GM12875 (cell line): ENCODE data around the gene PNMA8A.

Experiments
- H3K4me3 ChIP-seq: one replicate; pipeline ENCODE4 v1.5.1; 2011; ENCODE audit warnings: low read depth, low read length, control low read depth
- CTCF ChIP-seq: IDR thresholded peaks from 2 replicates; pipeline ENCODE4 v1.5.1; 2011; ENCODE audit warnings: low read depth, mild to moderate bottlenecking, control low read depth, inconsistent platforms, low read length, moderate library complexity, borderline replicate concordance; ENCODE audit not compliant: insufficient read depth

PNMA8A gene

DNA sequence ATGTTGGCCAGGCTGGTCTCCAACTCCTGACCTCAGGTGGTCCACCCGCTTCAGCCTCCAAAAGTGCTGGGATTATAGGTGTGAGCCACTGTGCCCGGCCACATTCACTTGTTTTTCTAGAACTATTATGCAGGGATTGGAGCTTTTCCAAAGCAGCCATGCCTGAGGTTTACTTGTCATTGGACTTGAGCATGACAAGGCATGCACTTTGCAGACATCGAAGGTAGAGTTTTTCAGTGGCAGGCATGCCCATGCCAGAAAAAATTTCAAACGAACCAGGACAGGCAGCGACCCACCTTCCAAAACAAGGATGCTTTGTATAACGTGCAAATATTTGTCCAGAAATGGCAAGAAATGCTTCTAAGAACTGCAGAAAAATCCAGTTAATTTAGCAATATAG lies 17.7 kb downstream of the PNMA8A start:
- TF ChIP-seq CTCF = no peak
- H3K4me3 ChIP-seq = no peak overlapping the region

DNA sequence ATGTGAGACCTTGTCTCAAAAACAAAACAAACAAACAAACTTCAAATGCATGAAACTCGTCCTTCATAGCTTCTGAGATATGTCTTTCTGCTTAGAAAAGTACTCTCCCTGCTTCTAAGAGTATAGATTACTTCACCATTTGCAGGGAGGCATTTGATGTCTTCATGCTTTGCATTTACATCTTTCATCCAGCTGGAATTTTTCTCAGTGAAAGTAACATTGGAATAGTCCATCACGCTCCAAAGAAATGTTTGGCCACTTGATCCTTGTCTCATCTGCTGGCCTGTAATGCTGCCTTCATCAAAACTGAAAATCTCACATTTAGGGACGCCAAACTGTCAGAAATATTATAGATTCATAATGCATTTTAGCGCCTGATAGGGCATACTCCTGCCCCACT lies 19.2 kb downstream of the PNMA8A start:
- H3K4me3 ChIP-seq = no peak overlapping the region
- no peak for TF ChIP-seq CTCF

DNA sequence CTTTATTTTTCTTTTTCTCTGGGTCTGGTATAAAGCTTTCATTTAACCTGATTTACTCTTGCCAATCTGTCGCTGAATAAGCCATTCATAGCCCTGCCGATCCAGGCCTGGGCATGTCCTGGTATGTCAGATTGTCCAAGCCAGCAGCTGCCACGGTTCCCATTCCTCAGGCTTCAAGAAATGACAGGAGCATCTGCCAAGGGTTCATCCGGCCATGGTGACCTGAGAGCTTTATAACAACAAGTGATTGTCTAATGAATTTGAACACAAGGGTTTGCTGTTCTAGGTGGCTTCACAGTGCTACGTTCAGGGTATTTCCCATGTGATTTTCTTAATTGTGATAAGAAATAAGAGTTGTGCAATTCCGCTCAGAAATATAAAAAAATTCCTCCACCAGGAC lies 20.0 kb downstream of the PNMA8A start:
- no peak for TF ChIP-seq CTCF
- no peak overlapping the region for H3K4me3 ChIP-seq

DNA sequence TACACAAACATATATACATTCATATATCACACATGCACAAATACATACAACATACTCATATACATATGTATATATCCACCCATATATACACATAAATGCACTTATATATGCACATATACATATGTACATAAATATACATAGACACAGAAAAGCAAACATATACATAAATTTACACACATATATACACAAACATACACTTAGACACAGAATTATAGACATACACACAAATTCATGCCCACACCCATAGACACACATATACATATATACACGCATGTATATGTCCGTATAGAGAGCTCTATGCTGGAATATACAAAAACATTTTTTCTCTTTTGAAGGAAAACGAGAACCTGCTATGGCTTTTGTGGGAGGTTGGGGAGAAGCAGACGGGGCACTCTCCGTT lies 20.6 kb downstream of the PNMA8A start:
- H3K4me3 ChIP-seq = no peak overlapping the region
- no peak for TF ChIP-seq CTCF

DNA sequence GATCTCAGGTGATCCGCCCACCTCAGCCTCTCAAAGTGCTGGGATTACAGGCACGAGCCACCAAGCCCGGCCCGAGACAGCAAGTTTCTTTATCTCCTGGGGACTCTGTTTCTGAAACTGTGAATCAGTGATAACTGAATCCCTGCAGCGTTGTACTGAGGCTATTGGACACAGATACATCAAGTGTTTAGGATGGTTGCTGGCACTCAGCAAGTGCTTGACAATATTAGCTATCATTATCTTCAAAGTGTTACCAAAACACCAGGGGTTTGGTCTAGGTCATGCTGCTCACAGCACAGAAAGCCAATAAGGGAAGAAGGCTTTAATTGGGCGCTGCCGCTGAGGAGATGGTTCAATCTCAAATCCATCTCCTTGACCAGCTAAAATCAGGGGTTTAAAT lies 22.1 kb downstream of the PNMA8A start:
- no peak for TF ChIP-seq CTCF
- no peak overlapping the region for H3K4me3 ChIP-seq

GRCh38 chr19:46448601-46449000 lies 22.8 kb downstream of the PNMA8A start:
- no peak for TF ChIP-seq CTCF
- no peak overlapping the region for H3K4me3 ChIP-seq

DNA sequence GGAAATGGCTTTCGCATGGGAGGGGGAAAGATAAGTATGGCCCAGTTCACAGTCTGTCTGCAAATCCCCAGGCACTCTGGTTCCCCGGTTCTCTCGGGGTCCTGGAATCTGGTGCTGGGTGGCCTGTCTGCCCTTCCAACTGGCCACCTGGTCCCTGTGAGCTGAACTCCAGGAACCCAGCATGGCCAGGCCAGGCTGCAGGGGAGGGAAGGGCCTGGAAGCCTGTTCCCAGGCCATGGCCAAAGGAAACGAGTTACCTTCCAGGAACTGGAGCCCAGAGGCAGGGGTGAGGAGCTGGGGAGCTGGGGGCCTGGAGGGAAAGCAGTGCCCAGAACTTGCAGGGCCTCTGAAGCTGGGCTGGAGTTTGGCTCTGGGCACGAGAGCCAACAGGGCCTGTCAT lies 23.5 kb downstream of the PNMA8A start:
- TF ChIP-seq CTCF = no peak
- H3K4me3 ChIP-seq = no peak overlapping the region

DNA sequence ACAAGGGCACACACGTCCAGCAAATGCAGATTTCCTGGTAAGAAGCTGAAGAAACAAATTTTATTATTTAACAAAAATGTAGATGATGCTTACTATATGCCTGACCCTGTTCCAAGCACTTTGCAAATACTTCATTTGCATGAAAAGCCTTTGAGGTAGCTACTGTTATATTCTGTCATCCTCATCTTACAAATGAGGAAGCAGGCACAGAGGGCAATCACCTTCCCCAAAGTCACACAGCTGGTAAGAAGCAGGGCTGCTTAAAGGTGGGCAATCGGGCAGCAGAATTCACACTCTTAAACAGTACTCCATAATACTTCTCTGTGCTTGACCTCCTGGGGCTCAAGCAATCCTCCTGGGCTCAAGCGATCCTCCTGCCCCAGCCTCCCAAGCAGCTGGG lies 24.4 kb downstream of the PNMA8A start:
- H3K4me3 ChIP-seq = no peak overlapping the region
- no peak for TF ChIP-seq CTCF
